HG02642 (cell line): Measurements from ENCODE around the gene MED17.

Experiments
- ATAC-seq: cut with Tn5 transposase; IDR thresholded peaks from one replicate; pipeline ENCODE4 v1.9.1; 2021; ENCODE audit warnings: mild to moderate bottlenecking; ENCODE audit not compliant: unreplicated experiment, poor library complexity

MED17 gene

DNA sequence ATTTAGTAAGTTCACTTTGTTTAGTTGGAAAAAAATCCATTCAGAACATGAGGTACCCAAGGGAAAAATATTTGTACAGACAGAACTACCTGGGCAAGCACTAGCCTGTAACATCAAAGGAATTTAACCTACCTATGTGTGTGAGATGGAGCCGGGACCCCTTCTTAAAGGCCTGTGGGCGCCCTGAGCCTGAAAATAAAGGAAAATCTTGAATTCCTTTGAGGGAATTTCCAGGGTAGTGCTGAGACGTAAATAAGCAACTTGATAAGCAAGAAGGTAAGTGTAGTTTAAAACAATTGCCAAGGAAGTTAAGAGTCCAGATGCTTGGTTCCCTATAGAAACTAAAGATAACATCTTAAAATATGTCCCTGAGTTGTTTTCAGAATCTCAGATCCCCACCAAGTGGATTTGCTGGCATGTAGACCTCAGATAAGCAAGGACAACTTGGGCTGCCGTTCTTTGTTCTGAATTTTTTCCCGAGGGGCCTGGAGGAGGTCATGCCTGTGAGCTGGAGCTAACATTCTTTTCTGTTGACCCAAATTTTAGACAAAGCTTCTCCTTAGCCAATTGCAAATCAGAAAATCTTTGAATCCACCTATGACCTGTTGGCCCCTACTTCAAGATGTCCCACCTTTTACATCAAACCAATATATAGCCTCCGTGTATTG, 31.0 kb downstream of the MED17 start:
- ATAC-seq = no peak

DNA sequence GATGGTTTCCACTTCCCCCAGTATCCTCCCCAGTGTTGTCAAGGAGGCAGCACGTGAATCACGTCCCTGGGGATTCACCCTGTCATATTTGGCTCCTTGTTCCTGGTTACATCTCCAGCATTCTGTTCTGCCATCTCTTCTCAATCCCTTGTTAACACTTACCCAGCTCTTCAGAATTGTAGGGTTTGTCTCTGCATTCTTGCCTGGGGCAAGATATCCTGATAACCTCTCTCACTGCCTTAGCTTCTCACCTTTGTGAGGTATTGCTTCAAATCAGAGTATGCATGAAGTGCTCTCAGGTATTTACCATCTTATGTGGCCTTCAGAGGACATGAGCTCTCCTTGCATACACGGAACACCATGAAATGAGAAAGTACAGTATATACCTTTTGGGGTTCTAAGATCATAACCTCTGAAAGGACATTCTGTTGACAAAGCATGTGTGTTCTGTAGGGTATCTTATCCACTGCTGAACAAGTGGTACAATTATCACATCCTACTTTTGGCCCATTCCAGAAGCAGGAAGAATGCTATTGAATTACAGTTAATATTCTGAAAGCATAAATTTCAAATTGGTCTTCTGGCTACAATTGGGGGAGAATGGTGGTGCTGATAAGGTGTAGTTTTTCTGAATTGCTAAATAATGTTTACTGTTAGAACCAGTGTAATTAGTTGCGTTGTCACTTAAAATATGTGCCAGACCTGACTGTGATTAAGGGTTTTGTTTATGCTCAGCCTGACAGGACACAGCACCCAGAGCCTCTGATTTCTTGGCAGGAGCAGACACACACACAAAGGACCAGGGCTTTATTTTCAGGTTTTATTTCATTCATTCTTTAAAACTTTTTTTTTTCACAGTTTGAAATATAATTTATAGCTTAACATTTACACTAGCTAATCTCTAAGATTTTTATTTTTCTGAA, 33.6 kb downstream of the MED17 start:
- no peak for ATAC-seq

DNA sequence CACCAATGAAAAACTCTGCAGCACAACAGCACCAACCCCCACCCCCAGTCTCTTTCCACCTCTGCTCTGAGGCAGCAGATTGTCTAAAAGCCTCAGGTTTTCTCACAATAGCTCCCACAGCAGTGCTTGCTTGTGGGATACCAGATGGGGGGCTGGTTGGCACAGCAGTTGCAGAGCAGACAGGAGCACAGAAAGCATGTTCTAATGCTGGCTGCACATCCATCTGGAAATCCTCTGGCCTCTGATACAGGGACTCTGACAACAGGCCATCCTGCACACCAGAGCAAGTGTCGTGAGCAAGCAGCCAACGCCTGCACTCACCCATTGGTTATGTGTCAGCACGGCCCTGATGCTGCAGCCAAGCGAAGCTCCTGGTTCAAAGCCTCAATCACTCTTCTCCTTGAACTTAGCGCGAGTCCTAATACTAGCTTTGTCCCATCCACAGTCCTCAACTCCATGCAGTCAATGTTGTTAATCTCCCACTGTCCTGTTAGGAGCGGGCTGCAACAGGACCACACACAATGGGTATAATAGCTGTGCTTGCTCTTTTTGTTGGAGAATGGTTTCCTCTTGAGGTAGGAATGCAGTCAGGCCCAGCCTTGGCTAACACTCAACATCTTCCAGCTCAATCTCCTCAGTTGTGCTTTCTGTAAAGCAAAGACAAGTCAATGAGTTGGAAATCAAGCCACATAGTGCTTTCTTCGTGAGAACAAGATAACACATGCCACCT, 36.0 kb downstream of the MED17 start:
- ATAC-seq = no peak

DNA sequence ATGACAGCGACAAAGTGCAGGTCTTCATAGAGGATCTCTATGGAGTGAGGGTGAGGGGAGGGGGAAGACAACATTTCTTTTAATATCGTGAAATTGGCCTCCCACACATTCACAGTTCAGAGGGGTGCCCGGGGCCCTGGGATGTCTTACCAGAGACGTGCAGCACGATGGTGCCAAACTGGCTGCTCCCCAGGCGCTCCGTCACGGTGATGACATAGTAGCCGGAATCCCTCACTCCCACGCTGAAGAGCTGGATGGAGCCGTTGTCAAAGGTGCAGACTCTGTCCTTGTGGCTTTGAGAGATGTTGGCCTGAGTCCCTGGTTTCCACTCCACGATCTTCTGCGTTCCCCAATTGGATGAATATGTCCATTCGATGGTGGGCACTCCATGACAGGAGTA, 36.8 kb downstream of the MED17 start:
- no peak for ATAC-seq

DNA sequence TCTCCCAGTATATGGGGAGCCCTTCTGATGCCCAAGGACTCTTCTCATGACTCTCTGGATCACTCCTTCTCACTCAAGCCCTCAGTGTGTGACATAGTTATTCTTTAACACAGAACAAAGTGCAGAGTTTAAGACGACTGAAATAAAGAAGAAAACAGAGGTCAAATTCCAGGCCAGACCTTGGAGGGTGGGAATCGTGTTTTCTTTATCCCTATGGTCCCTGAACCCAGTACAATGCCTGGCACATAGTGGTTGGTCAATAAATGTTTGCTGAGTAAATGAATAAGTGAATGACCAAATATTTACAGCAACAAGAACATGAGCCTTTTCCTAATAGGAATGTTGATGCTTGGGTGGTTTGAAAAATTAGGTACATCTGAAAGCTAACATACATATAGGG, 37.5 kb downstream of the MED17 start:
- no peak for ATAC-seq

DNA sequence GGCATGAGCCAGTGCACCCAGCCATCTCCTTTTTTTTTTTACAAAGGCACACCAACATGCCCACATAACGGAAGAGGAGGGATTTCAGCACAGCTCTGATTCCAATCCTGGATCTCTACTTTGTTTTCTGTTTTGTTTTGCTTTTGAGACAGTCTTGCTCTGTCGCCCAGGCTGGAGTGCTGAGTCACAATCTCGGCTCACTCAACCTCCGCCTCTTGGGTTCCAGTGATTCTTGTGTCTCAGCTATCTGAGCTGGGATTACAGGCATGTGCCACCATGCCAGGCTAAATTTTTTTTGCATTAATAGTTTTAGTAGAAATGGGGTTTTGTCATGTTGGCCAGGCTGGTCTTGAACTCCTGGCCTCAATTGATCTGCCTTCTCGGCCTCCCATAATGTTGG, 38.3 kb downstream of the MED17 start:
- ATAC-seq = no peak

DNA sequence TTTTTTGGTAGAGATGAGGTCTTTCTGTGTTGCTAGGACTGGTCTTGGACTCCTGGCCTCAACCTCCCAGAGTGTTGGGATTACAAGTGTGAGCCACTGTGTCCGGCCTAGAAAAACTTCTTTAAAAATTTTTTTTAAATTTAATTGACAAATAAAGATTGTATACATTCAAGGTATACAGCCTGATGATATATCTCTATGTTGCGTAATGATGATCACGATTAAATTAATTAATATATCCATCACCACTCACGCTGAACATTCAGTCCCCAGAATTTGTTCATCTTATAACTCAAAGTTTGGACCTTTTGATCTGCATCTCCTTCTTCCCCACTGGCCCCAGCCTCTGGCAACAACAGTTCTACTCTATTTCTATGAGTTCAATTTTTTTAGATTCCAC, 39.1 kb downstream of the MED17 start:
- no peak for ATAC-seq

DNA sequence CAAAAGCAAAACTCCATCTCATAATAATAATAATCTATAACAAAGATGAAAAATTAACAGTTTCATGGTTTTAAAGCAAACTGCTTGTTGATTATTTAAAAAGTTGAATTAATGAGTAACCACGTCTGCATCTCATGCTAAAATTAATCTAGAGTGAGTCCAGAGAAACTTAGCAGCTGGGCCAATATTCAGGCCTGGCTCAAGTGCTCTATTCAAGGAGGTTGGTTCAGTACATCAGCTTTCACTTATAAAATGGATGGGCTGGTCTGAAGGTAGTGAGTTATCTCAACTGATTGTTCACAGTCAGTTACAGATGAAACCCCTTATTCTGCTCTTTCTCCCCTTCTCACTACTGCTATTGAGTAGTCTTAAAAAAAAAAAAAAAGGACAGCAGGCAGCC, 43.3 kb downstream of the MED17 start:
- no peak for ATAC-seq

DNA sequence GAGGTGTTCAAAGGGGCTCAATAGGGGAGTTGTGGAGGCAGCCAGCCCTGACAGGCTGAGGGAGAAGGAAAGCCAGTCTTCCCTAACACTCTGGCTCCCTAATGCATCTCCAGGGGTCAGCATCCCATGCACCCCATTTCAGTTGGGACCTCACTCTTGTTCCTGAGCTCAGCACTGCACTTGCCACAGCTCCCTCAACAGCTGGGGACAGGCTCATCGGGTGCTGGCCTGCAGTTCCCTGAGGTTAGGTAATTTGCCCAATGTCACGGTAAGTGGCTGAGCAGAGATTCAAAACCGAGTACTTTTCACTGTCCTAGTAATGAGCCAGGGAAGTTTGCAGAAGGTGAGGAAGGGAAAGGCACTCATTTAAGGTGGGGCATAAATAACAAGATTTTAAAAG, 45.5 kb downstream of the MED17 start:
- no peak for ATAC-seq

DNA sequence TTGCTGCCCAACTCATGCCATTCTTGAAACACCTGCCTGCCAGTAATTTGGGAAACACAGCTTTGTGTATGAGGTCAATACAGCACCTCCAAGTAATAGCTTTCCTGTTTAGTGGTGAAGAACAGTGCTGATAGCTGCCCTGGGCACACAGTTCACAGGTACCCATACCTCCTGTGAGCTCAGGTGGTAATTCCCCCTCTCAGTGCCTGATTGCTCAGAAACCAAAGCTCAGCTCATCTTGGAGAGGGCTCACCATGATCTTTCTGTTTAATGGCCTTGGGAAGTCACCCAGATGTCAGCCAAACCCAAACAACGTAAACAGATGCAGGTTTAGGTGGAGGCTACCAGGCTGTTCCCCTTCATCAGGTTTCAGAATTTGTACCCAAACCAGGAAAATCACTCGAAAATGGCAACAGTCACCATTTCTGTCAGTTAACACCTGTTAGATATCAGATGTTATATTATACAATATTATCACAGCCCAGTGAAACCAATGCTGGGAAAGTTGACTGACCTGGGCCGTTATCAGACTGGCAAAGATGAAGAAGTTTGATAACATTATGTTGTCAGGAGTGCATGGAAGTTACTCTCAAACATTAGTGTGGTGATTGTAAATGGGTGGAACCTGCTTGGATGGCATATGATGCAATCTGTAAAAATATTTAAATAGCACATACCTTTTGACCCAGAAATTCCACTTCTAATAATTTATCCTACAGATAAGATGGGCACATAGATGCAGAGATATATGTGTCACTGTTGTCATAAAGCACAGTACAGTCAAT, 47.5 kb downstream of the MED17 start:
- ATAC-seq = no peak

DNA sequence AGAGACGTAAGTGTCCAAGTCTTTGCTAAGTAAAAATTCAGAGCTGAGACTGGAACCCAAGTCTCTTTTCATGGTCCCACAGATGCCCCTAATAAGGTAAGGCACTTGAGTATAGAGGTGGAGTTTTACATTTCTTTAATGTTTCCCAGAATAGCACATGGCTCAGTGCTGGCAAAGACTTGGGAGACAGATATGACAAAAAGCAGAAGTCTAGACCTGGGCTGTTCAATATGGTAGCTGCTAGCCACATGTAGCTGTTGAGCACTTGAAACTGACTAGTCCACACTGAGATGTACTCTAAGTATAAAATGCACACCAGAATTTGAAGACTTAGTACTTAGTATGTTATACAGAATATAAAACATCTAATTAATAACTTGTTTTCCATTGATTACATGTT, 48.7 kb downstream of the MED17 start:
- ATAC-seq = no peak

DNA sequence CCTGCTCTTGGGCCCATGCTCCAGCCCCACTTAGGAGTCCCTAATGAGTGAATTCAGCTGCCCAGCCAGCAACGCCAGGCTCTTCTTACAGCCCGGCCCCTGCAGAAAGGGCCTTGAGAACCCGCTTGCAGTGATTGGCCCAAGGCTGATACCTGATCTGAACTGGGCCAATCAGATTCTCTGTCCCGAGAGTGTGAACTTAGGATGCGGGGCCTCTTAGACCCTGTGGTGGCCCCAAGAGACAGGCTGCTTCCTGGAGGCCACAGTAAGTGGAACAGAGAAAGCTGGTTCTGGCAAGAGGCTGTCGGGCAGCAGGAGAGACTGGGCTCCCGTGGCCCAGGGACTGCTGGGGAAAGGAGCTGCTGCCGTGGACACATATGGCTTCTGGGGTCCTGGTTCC, 54.9 kb downstream of the MED17 start:
- no peak for ATAC-seq

DNA sequence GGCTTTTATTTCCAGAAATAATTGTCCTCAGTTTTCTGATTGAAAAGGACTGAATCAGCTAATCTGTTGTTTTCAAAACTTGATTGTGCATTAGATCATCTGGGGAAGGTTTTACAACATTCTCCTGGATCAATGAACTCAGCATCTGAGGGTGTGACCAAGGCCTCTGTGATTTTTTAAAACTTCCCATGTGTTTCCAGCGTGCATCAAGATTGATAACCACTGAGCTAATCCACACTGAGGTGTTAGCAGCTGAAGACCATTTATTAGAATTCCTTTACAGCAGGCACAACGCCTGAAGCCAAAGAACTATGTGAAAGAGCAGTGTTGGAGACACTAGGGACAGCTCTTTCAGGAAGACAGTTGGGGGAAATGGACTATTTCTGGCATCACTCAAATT, 56.1 kb downstream of the MED17 start:
- no peak for ATAC-seq

DNA sequence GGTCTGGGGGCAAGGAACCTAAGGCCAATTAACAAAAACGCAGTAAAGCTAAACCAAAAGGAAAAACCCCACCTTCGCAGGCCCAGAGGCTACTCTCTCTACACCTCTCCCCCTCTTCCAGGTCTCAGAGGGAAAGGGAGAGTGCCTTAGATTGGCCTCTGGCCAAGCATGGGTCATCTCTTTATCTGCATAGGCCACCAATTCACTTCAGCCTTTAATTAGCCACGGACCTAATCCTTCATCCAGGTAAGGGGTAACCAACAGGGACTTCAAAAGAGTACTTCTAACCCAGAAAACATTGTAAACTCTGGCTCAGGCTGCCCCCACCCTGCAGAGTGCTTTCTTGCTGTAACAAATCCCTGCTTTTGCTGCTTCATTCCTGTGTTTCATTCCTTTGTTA, 56.9 kb downstream of the MED17 start:
- no peak for ATAC-seq

DNA sequence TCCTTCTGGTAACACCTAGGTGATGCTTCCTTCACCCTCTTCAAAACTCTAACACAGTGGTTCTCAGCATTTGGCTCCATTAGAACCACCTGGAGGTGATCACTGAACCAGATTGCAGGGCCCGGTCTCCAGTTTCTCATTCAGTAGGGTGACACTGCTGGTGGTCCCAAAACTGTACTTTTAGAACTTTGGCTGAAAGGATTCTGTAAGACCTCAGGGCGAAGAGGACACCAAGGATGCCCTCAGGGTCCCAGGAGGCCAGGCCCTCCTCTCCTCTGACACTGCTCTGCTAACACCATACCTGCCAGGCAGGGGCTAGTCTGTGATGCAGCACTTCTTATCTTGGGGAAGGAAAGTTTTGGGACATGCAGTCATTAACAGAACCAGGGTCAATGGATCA, 57.4 kb downstream of the MED17 start:
- no peak for ATAC-seq

DNA sequence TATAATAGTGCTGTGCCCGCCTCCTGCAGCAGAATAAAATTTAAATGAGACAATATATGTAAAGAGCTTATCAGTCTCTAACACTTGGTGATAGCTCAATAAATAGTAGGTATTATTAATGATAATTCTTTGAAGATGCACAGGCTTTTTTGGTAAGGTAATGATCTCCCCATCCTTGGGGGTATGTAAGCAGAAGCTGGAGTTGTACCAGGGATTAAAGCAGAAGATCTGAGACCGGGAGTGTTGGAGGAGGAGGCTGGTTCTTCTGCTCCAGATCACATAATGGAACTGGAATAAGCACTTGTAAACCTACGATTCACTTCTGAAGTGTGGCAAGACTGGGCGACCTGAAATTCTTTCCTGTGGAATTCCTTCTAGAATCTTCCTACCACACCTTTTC, 58.0 kb downstream of the MED17 start:
- no peak for ATAC-seq

DNA sequence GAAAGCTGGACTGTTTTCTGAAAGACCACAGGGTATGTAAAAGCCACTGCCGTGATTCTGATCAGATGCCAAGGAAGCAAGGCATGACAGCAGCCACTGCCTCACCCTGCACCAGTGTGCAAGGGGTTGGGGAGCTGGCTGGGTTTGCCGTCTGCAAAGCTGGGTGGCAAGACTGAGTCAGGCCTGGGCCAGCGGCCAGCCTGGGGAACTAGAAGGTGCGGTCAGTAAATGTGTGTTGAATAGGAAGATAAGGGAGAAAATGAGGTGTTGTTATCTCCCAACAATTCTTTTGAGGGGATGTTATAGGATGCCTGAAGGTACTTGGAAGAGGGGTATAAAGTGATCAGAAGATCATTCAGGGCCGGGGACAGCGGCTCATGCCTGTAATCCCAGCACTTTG, 58.4 kb downstream of the MED17 start:
- no peak for ATAC-seq

DNA sequence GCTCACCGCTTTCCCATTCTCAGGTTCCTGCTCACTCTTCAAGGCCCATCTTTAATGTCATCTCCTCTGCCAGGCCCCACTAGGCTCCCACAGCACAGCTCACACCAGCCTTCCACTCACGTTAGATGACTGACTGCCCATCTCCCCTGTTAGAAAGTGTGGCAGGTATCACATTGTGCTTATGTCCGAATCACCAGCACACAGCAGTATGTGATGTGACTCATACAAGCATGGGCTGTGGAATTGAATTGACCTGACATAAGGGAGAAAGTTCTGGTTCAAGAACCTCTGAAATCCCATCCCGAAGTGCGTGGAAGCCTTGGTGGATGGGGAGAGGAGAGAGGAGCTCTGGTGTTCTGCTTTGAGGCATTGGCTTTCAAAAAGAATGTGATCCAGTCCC, 59.8 kb downstream of the MED17 start:
- no peak for ATAC-seq

DNA sequence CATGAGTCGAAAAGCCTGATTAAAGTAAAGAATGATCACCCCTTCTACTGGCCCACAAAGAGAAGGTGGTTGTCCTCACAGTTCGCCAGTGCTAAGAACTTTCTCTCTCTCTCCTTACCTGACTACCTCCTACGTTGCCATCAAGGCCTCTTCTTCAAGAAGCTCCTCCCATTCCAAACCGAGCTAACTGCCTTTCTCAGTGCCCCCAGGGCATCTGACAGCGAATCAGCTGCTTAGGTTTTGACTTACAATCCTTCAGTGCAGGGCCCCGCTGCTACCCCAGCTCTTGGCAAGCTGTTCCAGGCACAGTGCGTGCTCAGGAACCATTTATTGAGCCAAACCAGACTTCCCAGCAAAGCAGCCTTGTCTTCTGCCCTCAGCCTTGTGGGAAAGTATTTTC, 60.5 kb downstream of the MED17 start:
- ATAC-seq = no peak
